SK-N-SH treated with all-trans-retinoic acid at 6 μM for 48 hours (cell line): ENCODE measurements around the gene SOHLH1.

Source experiments
- ATAC-seq: fragments of 200-7000 bp; cut with Tn5 transposase; 3 replicates; pipeline ENCODE4 v1.9.1; 2020; ENCODE audit warnings: mild to moderate bottlenecking, moderate library complexity
- ARNTL ChIP-seq: fragments of 450-650 bp; formaldehyde crosslinking; IDR thresholded peaks from 2 replicates; pipeline ENCODE4 v1.5.0; 2020; ENCODE audit warnings: low read depth, mild to moderate bottlenecking, moderate library complexity, borderline replicate concordance
- BACH2 ChIP-seq: fragments of 250-450 bp; sonication (Bioruptor Pico); IDR thresholded peaks from 2 replicates; pipeline ENCODE4 v1.9.0; 2021; ENCODE audit warnings: mild to moderate bottlenecking, borderline replicate concordance
- CSDC2 ChIP-seq: fragments of 250-450 bp; sonication (Bioruptor Pico); IDR thresholded peaks from 2 replicates; pipeline ENCODE4 v1.5.0; 2020; ENCODE audit warnings: mild to moderate bottlenecking, moderate library complexity
- ESRRG ChIP-seq: fragments of 250-450 bp; sonication (Bioruptor Pico); IDR thresholded peaks from 2 replicates; pipeline ENCODE4 v1.6.1; 2021; ENCODE audit warnings: mild to moderate bottlenecking
- GLIS3 ChIP-seq: fragments of 250-450 bp; sonication (Bioruptor Pico); IDR thresholded peaks from 2 replicates; pipeline ENCODE4 v1.5.0; 2020; ENCODE audit warnings: mild to moderate bottlenecking, moderate library complexity
- ISL1 ChIP-seq: fragments of 250-450 bp; sonication (Bioruptor Pico); IDR thresholded peaks from 2 replicates; pipeline ENCODE4 v2.1.2; 2022; ENCODE audit warnings: mild to moderate bottlenecking, moderate library complexity
- OSR1 ChIP-seq: fragments of 250-450 bp; sonication (Bioruptor Pico); IDR thresholded peaks from 2 replicates; pipeline ENCODE4 v1.8.0; 2022; ENCODE audit warnings: moderate library complexity, mild to moderate bottlenecking, inconsistent platforms
- PPARA ChIP-seq: fragments of 250-450 bp; sonication (Bioruptor Pico); IDR thresholded peaks from 2 replicates; pipeline ENCODE4 v1.5.0; 2020; ENCODE audit warnings: mild to moderate bottlenecking, borderline replicate concordance
- RARB ChIP-seq: fragments of 250-450 bp; sonication (Bioruptor Pico); IDR thresholded peaks from 2 replicates; pipeline ENCODE4 v1.8.0; 2021; ENCODE audit warnings: mild to moderate bottlenecking, moderate library complexity
- SNAI2 ChIP-seq: fragments of 250-450 bp; sonication (Bioruptor Pico); IDR thresholded peaks from 2 replicates; pipeline ENCODE4 v1.5.0; 2020; ENCODE audit warnings: mild to moderate bottlenecking, moderate library complexity
- TCF4 ChIP-seq: fragments of 250-450 bp; sonication (Bioruptor Pico); IDR thresholded peaks from 2 replicates; pipeline ENCODE4 v1.8.0; 2021; ENCODE audit warnings: mild to moderate bottlenecking, moderate library complexity, borderline replicate concordance
- ZC3H10 ChIP-seq: fragments of 250-450 bp; sonication (Bioruptor Pico); IDR thresholded peaks from 2 replicates; pipeline ENCODE4 v1.5.1; 2021; ENCODE audit warnings: mild to moderate bottlenecking, moderate library complexity
- ZFP3 ChIP-seq: fragments of 250-450 bp; sonication (Bioruptor Pico); IDR thresholded peaks from 2 replicates; pipeline ENCODE4 v1.5.0; 2020; ENCODE audit warnings: mild to moderate bottlenecking, moderate library complexity
- ZFP30 ChIP-seq: fragments of 450-650 bp; formaldehyde crosslinking; IDR thresholded peaks from 2 replicates; pipeline ENCODE4 v1.5.0; 2022; ENCODE audit warnings: mild to moderate bottlenecking, moderate library complexity
- ZNF565 ChIP-seq: fragments of 450-650 bp; formaldehyde crosslinking; conservative IDR thresholded peaks from 2 replicates; pipeline ENCODE4 v1.5.0; 2020; ENCODE audit warnings: low read depth, mild to moderate bottlenecking, moderate library complexity
- ZNF70 ChIP-seq: fragments of 450-650 bp; formaldehyde crosslinking; IDR thresholded peaks from 2 replicates; pipeline ENCODE4 v1.5.0; 2020; ENCODE audit warnings: mild to moderate bottlenecking, moderate library complexity
- ZNF8 ChIP-seq: fragments of 450-650 bp; formaldehyde crosslinking; IDR thresholded peaks from 2 replicates; pipeline ENCODE4 v1.5.0; 2020; ENCODE audit warnings: mild to moderate bottlenecking, moderate library complexity
- TF ChIP-seq, protein P1 (sequence below): fragments of 250-450 bp; sonication (Bioruptor Pico); IDR thresholded peaks from 2 replicates; pipeline ENCODE4 v1.8.0; 2020; ENCODE audit warnings: mild to moderate bottlenecking, moderate library complexity, borderline replicate concordance
- TF ChIP-seq, protein P2 (sequence below): fragments of 250-450 bp; sonication (Bioruptor Pico); IDR thresholded peaks from 2 replicates; pipeline ENCODE4 v1.5.0; 2020; ENCODE audit warnings: mild to moderate bottlenecking, moderate library complexity
- TF ChIP-seq, protein P3 (sequence below): fragments of 250-450 bp; sonication (Bioruptor Pico); IDR thresholded peaks from 2 replicates; pipeline ENCODE4 v1.8.0; 2021; ENCODE audit warnings: low read depth, mild to moderate bottlenecking, moderate library complexity, borderline replicate concordance
- TF ChIP-seq, protein P4 (sequence below): fragments of 250-450 bp; sonication (Bioruptor Pico); IDR thresholded peaks from 2 replicates; pipeline ENCODE4 v1.5.1; 2021; ENCODE audit warnings: mild to moderate bottlenecking, moderate library complexity
- TF ChIP-seq, protein P5 (sequence below): fragments of 250-450 bp; sonication (Bioruptor Pico); IDR thresholded peaks from 2 replicates; pipeline ENCODE4 v1.5.1; 2020; ENCODE audit warnings: low read depth, mild to moderate bottlenecking, moderate library complexity

Gene SOHLH1

DNA sequence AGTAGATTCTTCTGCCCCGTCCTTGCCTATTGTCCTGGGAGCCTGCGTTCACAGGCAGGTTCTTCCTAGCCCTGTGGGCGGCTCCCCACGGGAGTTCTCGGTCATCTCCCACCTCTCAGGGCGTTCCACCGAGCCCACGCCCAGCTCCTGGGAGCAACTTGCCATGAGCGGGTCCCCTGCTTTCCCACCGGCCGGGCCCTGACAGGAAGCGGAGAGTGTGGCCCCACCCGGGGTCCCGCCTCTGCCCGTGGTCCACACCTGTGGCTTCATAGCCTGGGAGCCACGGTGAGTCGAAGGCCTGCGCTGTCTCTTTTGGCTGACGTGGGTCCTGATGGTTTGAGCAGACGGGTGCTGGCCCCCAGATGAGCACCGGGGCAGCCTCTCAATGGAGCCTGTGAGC lies 45.9 kb upstream of the SOHLH1 start:
- no peak for ATAC-seq
- no peak for TF ChIP-seq ISL1 (CRISPR knock-in tag)
- TF ChIP-seq ESRRG (CRISPR knock-in tag): no peak
- TF ChIP-seq ZFP30 (CRISPR knock-in tag): no peak
- no peak for TF ChIP-seq PPARA
- TF ChIP-seq, protein P1, sequence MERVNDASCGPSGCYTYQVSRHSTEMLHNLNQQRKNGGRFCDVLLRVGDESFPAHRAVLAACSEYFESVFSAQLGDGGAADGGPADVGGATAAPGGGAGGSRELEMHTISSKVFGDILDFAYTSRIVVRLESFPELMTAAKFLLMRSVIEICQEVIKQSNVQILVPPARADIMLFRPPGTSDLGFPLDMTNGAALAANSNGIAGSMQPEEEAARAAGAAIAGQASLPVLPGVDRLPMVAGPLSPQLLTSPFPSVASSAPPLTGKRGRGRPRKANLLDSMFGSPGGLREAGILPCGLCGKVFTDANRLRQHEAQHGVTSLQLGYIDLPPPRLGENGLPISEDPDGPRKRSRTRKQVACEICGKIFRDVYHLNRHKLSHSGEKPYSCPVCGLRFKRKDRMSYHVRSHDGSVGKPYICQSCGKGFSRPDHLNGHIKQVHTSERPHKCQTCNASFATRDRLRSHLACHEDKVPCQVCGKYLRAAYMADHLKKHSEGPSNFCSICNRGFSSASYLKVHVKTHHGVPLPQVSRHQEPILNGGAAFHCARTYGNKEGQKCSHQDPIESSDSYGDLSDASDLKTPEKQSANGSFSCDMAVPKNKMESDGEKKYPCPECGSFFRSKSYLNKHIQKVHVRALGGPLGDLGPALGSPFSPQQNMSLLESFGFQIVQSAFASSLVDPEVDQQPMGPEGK (CRISPR knock-in tag): no peak
- no peak for TF ChIP-seq ZNF565 (CRISPR knock-in tag)
- TF ChIP-seq GLIS3 (CRISPR knock-in tag): no peak
- TF ChIP-seq BACH2 (CRISPR knock-in tag): no peak
- TF ChIP-seq ZNF8 (CRISPR knock-in tag): no peak
- TF ChIP-seq ZC3H10 (CRISPR knock-in tag): no peak
- no peak for TF ChIP-seq ZFP3

DNA sequence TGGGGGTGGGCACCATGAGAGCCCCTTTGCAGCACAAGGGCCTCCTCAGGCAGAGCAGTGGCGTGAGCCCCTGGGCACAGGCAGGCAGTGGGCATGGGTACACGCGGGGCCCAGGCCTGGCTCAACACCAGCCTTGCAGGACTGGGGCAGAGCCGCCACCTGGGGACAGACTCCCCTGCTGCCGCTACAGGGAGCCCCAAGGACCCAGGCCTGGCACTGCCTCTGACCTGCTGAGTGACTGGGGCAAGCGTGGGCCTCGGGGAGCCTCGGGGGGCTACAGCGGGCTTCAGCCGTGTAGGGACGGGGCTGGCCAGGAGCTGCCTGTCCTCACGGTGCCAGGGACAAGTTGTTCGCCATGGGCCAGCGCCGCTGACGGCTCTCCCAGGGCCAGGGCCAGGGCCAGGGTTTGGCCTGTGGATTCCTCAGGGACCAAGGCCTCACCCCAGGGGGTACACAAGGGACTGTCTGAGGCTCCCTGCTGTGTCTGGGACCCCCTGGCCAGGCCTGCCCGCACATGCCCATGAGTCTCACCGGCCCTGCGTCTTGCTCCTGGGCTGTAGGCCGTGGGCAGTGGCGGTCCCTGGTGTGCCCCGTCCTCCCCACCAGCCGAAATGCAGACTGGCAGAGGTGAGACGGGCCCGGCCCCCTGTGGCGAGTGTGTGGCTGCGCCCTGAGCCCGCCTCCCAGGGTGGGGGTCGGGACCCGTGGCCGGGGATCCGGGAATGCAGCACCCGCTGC lies 45.2 kb upstream of the SOHLH1 start:
- ATAC-seq: no peak
- TF ChIP-seq ISL1 (CRISPR knock-in tag): no peak
- no peak for TF ChIP-seq ZNF565 (CRISPR knock-in tag)
- no peak for TF ChIP-seq ZFP3
- no peak for TF ChIP-seq ZNF8 (CRISPR knock-in tag)
- no peak for TF ChIP-seq ZNF70 (CRISPR knock-in tag)
- no peak for TF ChIP-seq TCF4 (CRISPR knock-in tag)
- no peak for TF ChIP-seq OSR1
- TF ChIP-seq, protein P2, sequence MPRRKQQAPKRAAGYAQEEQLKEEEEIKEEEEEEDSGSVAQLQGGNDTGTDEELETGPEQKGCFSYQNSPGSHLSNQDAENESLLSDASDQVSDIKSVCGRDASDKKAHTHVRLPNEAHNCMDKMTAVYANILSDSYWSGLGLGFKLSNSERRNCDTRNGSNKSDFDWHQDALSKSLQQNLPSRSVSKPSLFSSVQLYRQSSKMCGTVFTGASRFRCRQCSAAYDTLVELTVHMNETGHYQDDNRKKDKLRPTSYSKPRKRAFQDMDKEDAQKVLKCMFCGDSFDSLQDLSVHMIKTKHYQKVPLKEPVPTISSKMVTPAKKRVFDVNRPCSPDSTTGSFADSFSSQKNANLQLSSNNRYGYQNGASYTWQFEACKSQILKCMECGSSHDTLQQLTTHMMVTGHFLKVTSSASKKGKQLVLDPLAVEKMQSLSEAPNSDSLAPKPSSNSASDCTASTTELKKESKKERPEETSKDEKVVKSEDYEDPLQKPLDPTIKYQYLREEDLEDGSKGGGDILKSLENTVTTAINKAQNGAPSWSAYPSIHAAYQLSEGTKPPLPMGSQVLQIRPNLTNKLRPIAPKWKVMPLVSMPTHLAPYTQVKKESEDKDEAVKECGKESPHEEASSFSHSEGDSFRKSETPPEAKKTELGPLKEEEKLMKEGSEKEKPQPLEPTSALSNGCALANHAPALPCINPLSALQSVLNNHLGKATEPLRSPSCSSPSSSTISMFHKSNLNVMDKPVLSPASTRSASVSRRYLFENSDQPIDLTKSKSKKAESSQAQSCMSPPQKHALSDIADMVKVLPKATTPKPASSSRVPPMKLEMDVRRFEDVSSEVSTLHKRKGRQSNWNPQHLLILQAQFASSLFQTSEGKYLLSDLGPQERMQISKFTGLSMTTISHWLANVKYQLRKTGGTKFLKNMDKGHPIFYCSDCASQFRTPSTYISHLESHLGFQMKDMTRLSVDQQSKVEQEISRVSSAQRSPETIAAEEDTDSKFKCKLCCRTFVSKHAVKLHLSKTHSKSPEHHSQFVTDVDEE: no peak
- TF ChIP-seq, protein P3, sequence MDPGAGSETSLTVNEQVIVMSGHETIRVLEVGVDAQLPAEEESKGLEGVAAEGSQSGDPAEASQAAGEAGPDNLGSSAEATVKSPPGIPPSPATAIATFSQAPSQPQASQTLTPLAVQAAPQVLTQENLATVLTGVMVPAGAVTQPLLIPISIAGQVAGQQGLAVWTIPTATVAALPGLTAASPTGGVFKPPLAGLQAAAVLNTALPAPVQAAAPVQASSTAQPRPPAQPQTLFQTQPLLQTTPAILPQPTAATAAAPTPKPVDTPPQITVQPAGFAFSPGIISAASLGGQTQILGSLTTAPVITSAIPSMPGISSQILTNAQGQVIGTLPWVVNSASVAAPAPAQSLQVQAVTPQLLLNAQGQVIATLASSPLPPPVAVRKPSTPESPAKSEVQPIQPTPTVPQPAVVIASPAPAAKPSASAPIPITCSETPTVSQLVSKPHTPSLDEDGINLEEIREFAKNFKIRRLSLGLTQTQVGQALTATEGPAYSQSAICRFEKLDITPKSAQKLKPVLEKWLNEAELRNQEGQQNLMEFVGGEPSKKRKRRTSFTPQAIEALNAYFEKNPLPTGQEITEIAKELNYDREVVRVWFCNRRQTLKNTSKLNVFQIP (CRISPR knock-in tag): no peak
- no peak for TF ChIP-seq BACH2 (CRISPR knock-in tag)
- TF ChIP-seq ZFP30 (CRISPR knock-in tag): no peak
- no peak for TF ChIP-seq SNAI2 (CRISPR knock-in tag)
- TF ChIP-seq, protein P4, sequence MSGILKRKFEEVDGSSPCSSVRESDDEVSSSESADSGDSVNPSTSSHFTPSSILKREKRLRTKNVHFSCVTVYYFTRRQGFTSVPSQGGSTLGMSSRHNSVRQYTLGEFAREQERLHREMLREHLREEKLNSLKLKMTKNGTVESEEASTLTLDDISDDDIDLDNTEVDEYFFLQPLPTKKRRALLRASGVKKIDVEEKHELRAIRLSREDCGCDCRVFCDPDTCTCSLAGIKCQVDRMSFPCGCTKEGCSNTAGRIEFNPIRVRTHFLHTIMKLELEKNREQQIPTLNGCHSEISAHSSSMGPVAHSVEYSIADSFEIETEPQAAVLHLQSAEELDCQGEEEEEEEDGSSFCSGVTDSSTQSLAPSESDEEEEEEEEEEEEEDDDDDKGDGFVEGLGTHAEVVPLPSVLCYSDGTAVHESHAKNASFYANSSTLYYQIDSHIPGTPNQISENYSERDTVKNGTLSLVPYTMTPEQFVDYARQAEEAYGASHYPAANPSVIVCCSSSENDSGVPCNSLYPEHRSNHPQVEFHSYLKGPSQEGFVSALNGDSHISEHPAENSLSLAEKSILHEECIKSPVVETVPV (CRISPR knock-in tag): no peak
- TF ChIP-seq ZC3H10 (CRISPR knock-in tag): no peak
- TF ChIP-seq, protein P1 (CRISPR knock-in tag): no peak
- no peak for TF ChIP-seq GLIS3 (CRISPR knock-in tag)
- TF ChIP-seq, protein P5, sequence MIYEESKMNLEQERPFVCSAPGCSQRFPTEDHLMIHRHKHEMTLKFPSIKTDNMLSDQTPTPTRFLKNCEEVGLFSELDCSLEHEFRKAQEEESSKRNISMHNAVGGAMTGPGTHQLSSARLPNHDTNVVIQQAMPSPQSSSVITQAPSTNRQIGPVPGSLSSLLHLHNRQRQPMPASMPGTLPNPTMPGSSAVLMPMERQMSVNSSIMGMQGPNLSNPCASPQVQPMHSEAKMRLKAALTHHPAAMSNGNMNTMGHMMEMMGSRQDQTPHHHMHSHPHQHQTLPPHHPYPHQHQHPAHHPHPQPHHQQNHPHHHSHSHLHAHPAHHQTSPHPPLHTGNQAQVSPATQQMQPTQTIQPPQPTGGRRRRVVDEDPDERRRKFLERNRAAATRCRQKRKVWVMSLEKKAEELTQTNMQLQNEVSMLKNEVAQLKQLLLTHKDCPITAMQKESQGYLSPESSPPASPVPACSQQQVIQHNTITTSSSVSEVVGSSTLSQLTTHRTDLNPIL (CRISPR knock-in tag): no peak
- TF ChIP-seq CSDC2 (CRISPR knock-in tag): no peak
- no peak for TF ChIP-seq ARNTL (CRISPR knock-in tag)
- TF ChIP-seq RARB (CRISPR knock-in tag): no peak
